HepG2 (cell line): ENCODE results near the gene LAMA5. TPM values are rescaled to one million over a fixed set of nuclear protein-coding genes. Genes with fewer than 3 reads are reported as not detected.

Experiments used
- ATAC-seq: fragments of 200-7000 bp; cut with Tn5 transposase; 3 replicates; pipeline ENCODE4 v1.9.1; 2020; ENCODE audit warnings: mild to moderate bottlenecking, moderate library complexity
- BruUV-seq: library from RNA; stranded (reverse); fragments of 400-500 nt; replicated peaks from 2 replicates; lab custom pipeline; 2021; lab: Mats Ljungman, UMichigan
- CTCF ChIA-PET: fragments of 300-600 bp; formaldehyde crosslinking; extraction: SDS; loops from one replicate; lab custom pipeline; 2021; ENCODE audit warnings: low total read pairs, inconsistent platforms, low intra/inter-chr PET ratio; lab: Yijun Ruan, JAX
- POLR2A ChIA-PET: fragments of 350-600 bp; sonication (Branson Sonifier 250); formaldehyde crosslinking; loops from one replicate; lab custom pipeline; 2020; ENCODE audit warnings: antibody characterized with exemption, inconsistent platforms; lab: Yijun Ruan, JAX
- DNase-seq: peaks from one replicate; pipeline ENCODE4 v3.0.0-alpha.2; 2015; ENCODE audit warnings: low spot score
- FAIRE-seq: peaks from 3 replicates; lab custom pipeline; 2011; peaks lifted over from hg19 to GRCh38; lab: Jason Lieb, UNC
- H2AFZ ChIP-seq: one replicate; pipeline ENCODE4 v1.6.1; 2011; ENCODE audit warnings: low read length, inconsistent platforms
- H3K27ac ChIP-seq: fragments of 300-600 bp; 3 replicates; pipeline ENCODE4 v1.8.0; 2011; ENCODE audit warnings: mixed run types, mild to moderate bottlenecking, mixed read lengths, low read length, inconsistent platforms; ENCODE audit not compliant: insufficient read depth; ENCODE audit errors: extremely low read length
- H3K27me3 ChIP-seq, 2 experiments: fragments of 200-600 bp in 1 of 2; 2 replicates in 1 of 2; 3 replicates in 1 of 2; pipeline versions ENCODE4 v1.6.0 to v1.8.0; 2011; ENCODE audit warnings: low read length in 2 of 2, mild to moderate bottlenecking in 2 of 2, moderate library complexity in 2 of 2, inconsistent platforms in 1 of 2; ENCODE audit not compliant: insufficient read depth in 2 of 2, control insufficient read depth in 1 of 2
- H3K36me3 ChIP-seq, 2 experiments: fragments of 200-600 bp in 1 of 2; replicated peaks in 1 of 2; 2 replicates in 1 of 2; 3 replicates in 1 of 2; pipeline versions ENCODE4 v1.5.1 to v1.8.0; 2011; ENCODE audit warnings: low read length in 2 of 2, inconsistent platforms in 1 of 2; ENCODE audit not compliant: insufficient read depth in 2 of 2, control insufficient read depth in 1 of 2
- H3K4me1 ChIP-seq: 2 replicates; pipeline ENCODE4 v1.5.1; 2012; ENCODE audit warnings: low read length, inconsistent platforms; ENCODE audit not compliant: insufficient read depth
- H3K4me2 ChIP-seq: 2 replicates; pipeline ENCODE4 v1.6.0; 2011; ENCODE audit warnings: low read depth, low read length, inconsistent platforms
- H3K4me3 ChIP-seq, 3 experiments: fragments of 200-600 bp in 1 of 3; sonication (generic), shearing (Covaris generic) in 1 of 3; replicated peaks in 1 of 3; 2 replicates each; pipeline ENCODE4 v1.5.1; 2011 to 2016; ENCODE audit warnings: low read length in 3 of 3, inconsistent platforms in 2 of 3, low read depth in 2 of 3, mild to moderate bottlenecking in 2 of 3, control low read depth in 1 of 3, mixed read lengths in 1 of 3; ENCODE audit not compliant: insufficient read depth in 1 of 3
- H3K79me2 ChIP-seq: one replicate; pipeline ENCODE4 v1.6.1; 2011; ENCODE audit warnings: low read length, inconsistent platforms; ENCODE audit not compliant: insufficient read depth
- H3K9ac ChIP-seq: 2 replicates; pipeline ENCODE4 v1.6.0; 2011; ENCODE audit warnings: mild to moderate bottlenecking, low read depth, low read length, inconsistent platforms; ENCODE audit not compliant: insufficient read depth
- H3K9me3 ChIP-seq: 2 replicates; pipeline ENCODE4 v1.5.1; 2012; ENCODE audit warnings: mild to moderate bottlenecking, low read length
- H4K20me1 ChIP-seq: 2 replicates; pipeline ENCODE4 v1.6.0; 2011; ENCODE audit warnings: inconsistent platforms, mild to moderate bottlenecking, low read length, moderate library complexity; ENCODE audit not compliant: insufficient read depth
- HIVEP1 ChIP-seq: sonication (generic); formaldehyde crosslinking; IDR thresholded peaks from 2 replicates; pipeline ENCODE4 v1.4.0; 2020; ENCODE audit warnings: mild to moderate bottlenecking, missing genetic modification reagents
- MAFF ChIP-seq: IDR thresholded peaks from 2 replicates; pipeline ENCODE4 v1.6.1; 2011; ENCODE audit warnings: low read depth, low read length, improper control_type of control experiment
- PCBP1 ChIP-seq: fragments of 200-400 bp; formaldehyde crosslinking; IDR thresholded peaks from 2 replicates; pipeline ENCODE4 v1.6.1; 2017; ENCODE audit warnings: mild to moderate bottlenecking, low read depth, low read length, borderline replicate concordance
- SOX5 ChIP-seq: IDR thresholded peaks from 2 replicates; pipeline ENCODE4 v1.6.1; 2016; ENCODE audit warnings: borderline replicate concordance
- TBX2 ChIP-seq: sonication (generic); formaldehyde crosslinking; IDR thresholded peaks from 2 replicates; pipeline ENCODE4 v1.5.0; 2020; ENCODE audit warnings: missing genetic modification reagents, mild to moderate bottlenecking, borderline replicate concordance
- ZNF720 ChIP-seq: sonication (generic); formaldehyde crosslinking; IDR thresholded peaks from 2 replicates; pipeline ENCODE4 v1.4.0; 2020; ENCODE audit warnings: missing genetic modification reagents
- ZNF781 ChIP-seq: sonication (generic); formaldehyde crosslinking; IDR thresholded peaks from 2 replicates; pipeline ENCODE4 v1.5.1; 2020; ENCODE audit warnings: borderline replicate concordance, mild to moderate bottlenecking, missing genetic modification reagents; ENCODE audit errors: not compliant biosample characterization
- WGBS: methylation state at CpG from one replicate; pipeline ENCODE4 v1.1.6; 2017; ENCODE audit warnings: low lambda C conversion rate; 5-methylcytosine and 5-hydroxymethylcytosine counted together
- in situ Hi-C: cut with HindIII; loops from 2 replicates; pipeline ENCODE4 v1.10.0; 2017; ENCODE audit warnings: low pct_unique_long_range_greater_than_20kb; ENCODE audit not compliant: extremely low pct_ligation_motif_present
- intact Hi-C: fragments of 100-400 bp; cut with micrococcal nuclease; formaldehyde crosslinking; loops from one replicate; pipeline ENCODE4 v1.10.0; 2022; ENCODE audit not compliant: unreplicated experiment
- polyA plus RNA-seq, 8 experiments: library from polyadenylated mRNA; depleted of rRNA in 3 of 8; stranded (reverse) in 7 of 8; unstranded in 1 of 8; fragments of >200 nt; fragmentation: Illumina TruSeq in 4 of 8; extraction: Trizol in 4 of 8; gene quantifications; 2 replicates each; pipeline versions ENCODE4 v1.2.1 to v1.2.3, GENCODE V29; 2011 to 2016; ENCODE audit warnings: low read depth in 4 of 8, missing spikeins in 1 of 8, mixed read lengths in 1 of 8; ENCODE audit not compliant: insufficient read depth in 1 of 8
- total RNA-seq, 5 experiments: library from RNA; depleted of rRNA; stranded (reverse); fragments of >200 nt; fragmentation: Illumina TruSeq; extraction: Trizol; gene quantifications; 2 replicates each; pipeline ENCODE4 v1.2.3, GENCODE V29; 2016; ENCODE audit warnings: low read depth in 1 of 5
- TF ChIP-seq, protein P1 (sequence below): sonication (generic); formaldehyde crosslinking; IDR thresholded peaks from 2 replicates; pipeline ENCODE4 v1.4.0; 2020; ENCODE audit warnings: low read depth, mild to moderate bottlenecking, missing genetic modification reagents
- TF ChIP-seq, protein P2 (sequence below): sonication (generic); formaldehyde crosslinking; IDR thresholded peaks from 2 replicates; pipeline ENCODE4 v1.8.1; 2023; ENCODE audit warnings: mild to moderate bottlenecking, missing genetic modification reagents
- TF ChIP-seq, protein P3 (sequence below): sonication (generic); formaldehyde crosslinking; IDR thresholded peaks from 2 replicates; pipeline ENCODE4 v1.9.0; 2021; ENCODE audit warnings: missing genetic modification reagents, mild to moderate bottlenecking, borderline replicate concordance
- TF ChIP-seq, protein P4 (sequence below): sonication (generic); formaldehyde crosslinking; IDR thresholded peaks from 2 replicates; pipeline ENCODE4 v1.4.0; 2020; ENCODE audit warnings: missing genetic modification reagents
- TF ChIP-seq, protein P5 (sequence below): sonication (generic); formaldehyde crosslinking; IDR thresholded peaks from 2 replicates; pipeline ENCODE4 v1.4.0; 2020; ENCODE audit warnings: mild to moderate bottlenecking, missing genetic modification reagents
- TF ChIP-seq, protein P6 (sequence below): sonication (generic); formaldehyde crosslinking; IDR thresholded peaks from 2 replicates; pipeline ENCODE4 v1.4.0; 2020; ENCODE audit warnings: mild to moderate bottlenecking, low read depth, missing genetic modification reagents

Gene LAMA5
- total and polyA plus RNA-seq, 2 of the 13 experiments (the other 11 are each of a cell fraction or from before 2014, with no cell fraction given): 21.0 to 44.7 TPM

DNA sequence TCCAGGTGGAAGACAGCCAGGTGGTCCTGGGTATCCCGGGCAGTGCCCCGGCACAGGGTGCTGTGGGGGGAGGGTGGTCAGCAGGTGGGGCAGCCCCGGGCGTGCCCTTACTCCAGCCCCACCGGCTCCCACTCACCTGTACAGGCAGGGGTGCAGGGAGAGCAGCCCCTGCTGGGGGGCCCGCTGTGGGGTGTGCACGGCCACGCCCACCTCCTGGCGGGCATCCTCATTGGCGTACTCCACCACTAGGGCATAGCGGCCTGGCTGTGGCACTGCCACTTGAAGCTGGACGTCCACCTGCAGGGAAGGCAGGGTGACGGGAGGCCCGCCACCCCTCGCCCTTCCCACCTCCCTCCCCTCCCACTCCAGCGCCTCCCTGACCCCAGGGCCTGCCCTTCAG, 34.7 kb downstream of the LAMA5 start:
- intact Hi-C loops: no loop called here
- FAIRE-seq: no peak
- DNase-seq: no peak
- TF ChIP-seq TBX2 (CRISPR knock-in tag) (no peak), PCBP1 (0 out of 2 replicates have a peak, but pooled peaks have one; percentile 60), ZNF720 (no peak), MAFF (no peak), ZNF781 (no peak), SOX5 (no peak), HIVEP1 (CRISPR knock-in tag) (no peak)
- TF ChIP-seq, protein P1, sequence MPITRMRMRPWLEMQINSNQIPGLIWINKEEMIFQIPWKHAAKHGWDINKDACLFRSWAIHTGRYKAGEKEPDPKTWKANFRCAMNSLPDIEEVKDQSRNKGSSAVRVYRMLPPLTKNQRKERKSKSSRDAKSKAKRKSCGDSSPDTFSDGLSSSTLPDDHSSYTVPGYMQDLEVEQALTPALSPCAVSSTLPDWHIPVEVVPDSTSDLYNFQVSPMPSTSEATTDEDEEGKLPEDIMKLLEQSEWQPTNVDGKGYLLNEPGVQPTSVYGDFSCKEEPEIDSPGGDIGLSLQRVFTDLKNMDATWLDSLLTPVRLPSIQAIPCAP (CRISPR knock-in tag): no peak
- TF ChIP-seq, protein P2, sequence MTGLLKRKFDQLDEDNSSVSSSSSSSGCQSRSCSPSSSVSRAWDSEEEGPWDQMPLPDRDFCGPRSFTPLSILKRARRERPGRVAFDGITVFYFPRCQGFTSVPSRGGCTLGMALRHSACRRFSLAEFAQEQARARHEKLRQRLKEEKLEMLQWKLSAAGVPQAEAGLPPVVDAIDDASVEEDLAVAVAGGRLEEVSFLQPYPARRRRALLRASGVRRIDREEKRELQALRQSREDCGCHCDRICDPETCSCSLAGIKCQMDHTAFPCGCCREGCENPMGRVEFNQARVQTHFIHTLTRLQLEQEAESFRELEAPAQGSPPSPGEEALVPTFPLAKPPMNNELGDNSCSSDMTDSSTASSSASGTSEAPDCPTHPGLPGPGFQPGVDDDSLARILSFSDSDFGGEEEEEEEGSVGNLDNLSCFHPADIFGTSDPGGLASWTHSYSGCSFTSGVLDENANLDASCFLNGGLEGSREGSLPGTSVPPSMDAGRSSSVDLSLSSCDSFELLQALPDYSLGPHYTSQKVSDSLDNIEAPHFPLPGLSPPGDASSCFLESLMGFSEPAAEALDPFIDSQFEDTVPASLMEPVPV (CRISPR knock-in tag): no peak
- TF ChIP-seq, protein P3, sequence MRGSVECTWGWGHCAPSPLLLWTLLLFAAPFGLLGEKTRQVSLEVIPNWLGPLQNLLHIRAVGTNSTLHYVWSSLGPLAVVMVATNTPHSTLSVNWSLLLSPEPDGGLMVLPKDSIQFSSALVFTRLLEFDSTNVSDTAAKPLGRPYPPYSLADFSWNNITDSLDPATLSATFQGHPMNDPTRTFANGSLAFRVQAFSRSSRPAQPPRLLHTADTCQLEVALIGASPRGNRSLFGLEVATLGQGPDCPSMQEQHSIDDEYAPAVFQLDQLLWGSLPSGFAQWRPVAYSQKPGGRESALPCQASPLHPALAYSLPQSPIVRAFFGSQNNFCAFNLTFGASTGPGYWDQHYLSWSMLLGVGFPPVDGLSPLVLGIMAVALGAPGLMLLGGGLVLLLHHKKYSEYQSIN (CRISPR knock-in tag): no peak
- TF ChIP-seq, protein P4, sequence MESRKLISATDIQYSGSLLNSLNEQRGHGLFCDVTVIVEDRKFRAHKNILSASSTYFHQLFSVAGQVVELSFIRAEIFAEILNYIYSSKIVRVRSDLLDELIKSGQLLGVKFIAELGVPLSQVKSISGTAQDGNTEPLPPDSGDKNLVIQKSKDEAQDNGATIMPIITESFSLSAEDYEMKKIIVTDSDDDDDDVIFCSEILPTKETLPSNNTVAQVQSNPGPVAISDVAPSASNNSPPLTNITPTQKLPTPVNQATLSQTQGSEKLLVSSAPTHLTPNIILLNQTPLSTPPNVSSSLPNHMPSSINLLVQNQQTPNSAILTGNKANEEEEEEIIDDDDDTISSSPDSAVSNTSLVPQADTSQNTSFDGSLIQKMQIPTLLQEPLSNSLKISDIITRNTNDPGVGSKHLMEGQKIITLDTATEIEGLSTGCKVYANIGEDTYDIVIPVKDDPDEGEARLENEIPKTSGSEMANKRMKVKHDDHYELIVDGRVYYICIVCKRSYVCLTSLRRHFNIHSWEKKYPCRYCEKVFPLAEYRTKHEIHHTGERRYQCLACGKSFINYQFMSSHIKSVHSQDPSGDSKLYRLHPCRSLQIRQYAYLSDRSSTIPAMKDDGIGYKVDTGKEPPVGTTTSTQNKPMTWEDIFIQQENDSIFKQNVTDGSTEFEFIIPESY (CRISPR knock-in tag): peak; percentile 63; the same call in 1 of the 2 replicates
- TF ChIP-seq, protein P5, sequence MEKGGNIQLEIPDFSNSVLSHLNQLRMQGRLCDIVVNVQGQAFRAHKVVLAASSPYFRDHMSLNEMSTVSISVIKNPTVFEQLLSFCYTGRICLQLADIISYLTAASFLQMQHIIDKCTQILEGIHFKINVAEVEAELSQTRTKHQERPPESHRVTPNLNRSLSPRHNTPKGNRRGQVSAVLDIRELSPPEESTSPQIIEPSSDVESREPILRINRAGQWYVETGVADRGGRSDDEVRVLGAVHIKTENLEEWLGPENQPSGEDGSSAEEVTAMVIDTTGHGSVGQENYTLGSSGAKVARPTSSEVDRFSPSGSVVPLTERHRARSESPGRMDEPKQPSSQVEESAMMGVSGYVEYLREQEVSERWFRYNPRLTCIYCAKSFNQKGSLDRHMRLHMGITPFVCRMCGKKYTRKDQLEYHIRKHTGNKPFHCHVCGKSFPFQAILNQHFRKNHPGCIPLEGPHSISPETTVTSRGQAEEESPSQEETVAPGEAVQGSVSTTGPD (CRISPR knock-in tag): no peak
- TF ChIP-seq, protein P6, sequence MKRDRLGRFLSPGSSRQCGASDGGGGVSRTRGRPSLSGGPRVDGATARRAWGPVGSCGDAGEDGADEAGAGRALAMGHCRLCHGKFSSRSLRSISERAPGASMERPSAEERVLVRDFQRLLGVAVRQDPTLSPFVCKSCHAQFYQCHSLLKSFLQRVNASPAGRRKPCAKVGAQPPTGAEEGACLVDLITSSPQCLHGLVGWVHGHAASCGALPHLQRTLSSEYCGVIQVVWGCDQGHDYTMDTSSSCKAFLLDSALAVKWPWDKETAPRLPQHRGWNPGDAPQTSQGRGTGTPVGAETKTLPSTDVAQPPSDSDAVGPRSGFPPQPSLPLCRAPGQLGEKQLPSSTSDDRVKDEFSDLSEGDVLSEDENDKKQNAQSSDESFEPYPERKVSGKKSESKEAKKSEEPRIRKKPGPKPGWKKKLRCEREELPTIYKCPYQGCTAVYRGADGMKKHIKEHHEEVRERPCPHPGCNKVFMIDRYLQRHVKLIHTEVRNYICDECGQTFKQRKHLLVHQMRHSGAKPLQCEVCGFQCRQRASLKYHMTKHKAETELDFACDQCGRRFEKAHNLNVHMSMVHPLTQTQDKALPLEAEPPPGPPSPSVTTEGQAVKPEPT (CRISPR knock-in tag): no peak

More for the DNA sequence above, 34.7 kb downstream of the LAMA5 start:
- Histone ChIP-seq H2AFZ (no peak overlapping the region), H3K4me1 (no peaks in the 10 kb centered on the region), H3K4me3 (no peak overlapping the region), H3K9me3 (no peaks in the 10 kb centered on the region), H3K27me3 (no peaks in the 10 kb centered on the region), H3K4me2 (no peak overlapping the region), H3K79me2 (no peaks in the 10 kb centered on the region), H3K36me3 (peaks cover 76 to 93% of the 10 kb centered on the region in 2 experiments), H4K20me1 (no peaks in the 10 kb centered on the region; the same call in 1 of the 2 replicates), H3K27ac (no peak overlapping the region), H3K9ac (no peak overlapping the region)
- in situ Hi-C loops: no loop called here
- WGBS: 86% methylated on average over 9 of the region's 16 CpGs
- POLR2A ChIA-PET: no interaction called here
- CTCF ChIA-PET: no interaction called here
- BruUV-seq: no TSS peak
- ATAC-seq: no peak
